Endothelial cell of umbilical vein (primary cell): ENCODE data around the gene GALNT12. TPM values are rescaled to one million over a fixed set of nuclear protein-coding genes. Genes with fewer than 3 reads are reported as not detected.

ENCODE experiments used
- BruUV-seq: library from RNA; stranded (reverse); fragments of 400-500 nt; replicated peaks from 2 replicates; lab custom pipeline; 2021; lab: Mats Ljungman, UMichigan
- CTCF ChIA-PET: fragments of 300-600, 350-600 bp; sonication (Branson Sonifier 250); formaldehyde crosslinking; loops from one replicate; lab custom pipeline; 2021; ENCODE audit warnings: antibody characterized with exemption, inconsistent platforms; lab: Charles Lee
- POLR2A ChIA-PET: fragments of 300-600, 350-600 bp; sonication (Branson Sonifier 250); formaldehyde crosslinking; loops from one replicate; lab custom pipeline; 2021; ENCODE audit warnings: antibody characterized with exemption, inconsistent platforms; lab: Charles Lee
- DNase-seq: peaks from one replicate; pipeline ENCODE4 v3.0.0-alpha.2; 2011; ENCODE audit warnings: low read depth, low spot score
- FAIRE-seq: peaks from 2 replicates; lab custom pipeline; 2011; peaks lifted over from hg19 to GRCh38; lab: Jason Lieb, UNC
- H2AFZ ChIP-seq: 2 replicates; pipeline ENCODE4 v1.6.0; 2012; ENCODE audit warnings: low read depth, low read length, control low read depth, inconsistent platforms
- H3K27ac ChIP-seq: 2 replicates; pipeline ENCODE4 v1.5.1; 2011; ENCODE audit warnings: low read depth, mild to moderate bottlenecking, control low read depth, low read length, moderate library complexity; ENCODE audit not compliant: insufficient read depth
- H3K27me3 ChIP-seq, 2 experiments: 2 replicates each; pipeline versions ENCODE4 v1.6.0 to v1.6.1; 2011; ENCODE audit warnings: low read length in 2 of 2, mixed read lengths in 1 of 2; ENCODE audit not compliant: control insufficient read depth in 2 of 2, insufficient read depth in 2 of 2
- H3K36me3 ChIP-seq, 2 experiments: 2 replicates in 1 of 2; 3 replicates in 1 of 2; pipeline ENCODE4 v1.5.1; 2011; ENCODE audit warnings: low read length in 2 of 2, mild to moderate bottlenecking in 1 of 2, moderate library complexity in 1 of 2; ENCODE audit not compliant: control insufficient read depth in 2 of 2, insufficient read depth in 2 of 2; ENCODE audit errors: extremely low read depth in 1 of 2
- H3K4me1 ChIP-seq: 3 replicates; pipeline ENCODE4 v1.5.1; 2011; ENCODE audit warnings: mild to moderate bottlenecking, low read length; ENCODE audit not compliant: control insufficient read depth, insufficient read depth; ENCODE audit errors: extremely low read depth
- H3K4me2 ChIP-seq: 2 replicates; pipeline ENCODE4 v1.6.1; 2011; ENCODE audit warnings: low read length, control low read depth, mixed read lengths; ENCODE audit not compliant: insufficient read depth
- H3K4me3 ChIP-seq, 3 experiments: fragments of 200-600 bp in 1 of 3; sonication (generic), shearing (Covaris generic) in 1 of 3; replicated peaks in 1 of 3; 2 replicates each; pipeline ENCODE4 v1.5.1; 2011 to 2016; ENCODE audit warnings: control low read depth in 3 of 3, low read length in 3 of 3, mild to moderate bottlenecking in 2 of 3, inconsistent platforms in 1 of 3, low read depth in 1 of 3, moderate library complexity in 1 of 3; ENCODE audit not compliant: insufficient read depth in 1 of 3
- H3K79me2 ChIP-seq: 2 replicates; pipeline ENCODE4 v1.6.0; 2012; ENCODE audit warnings: low read length, inconsistent platforms; ENCODE audit not compliant: control insufficient read depth, insufficient read depth
- H3K9ac ChIP-seq: replicated peaks from 2 replicates; pipeline ENCODE3; 2011; ENCODE audit warnings: low read length, control low read depth; ENCODE audit not compliant: insufficient read depth; ENCODE audit errors: extremely low read depth
- H3K9me1 ChIP-seq: replicated peaks from 3 replicates; pipeline ENCODE4 v1.6.0; 2011; ENCODE audit warnings: mild to moderate bottlenecking, low read length; ENCODE audit not compliant: control insufficient read depth, insufficient read depth; ENCODE audit errors: extremely low read depth
- H3K9me3 ChIP-seq: replicated peaks from 2 replicates; pipeline ENCODE4 v1.5.1; 2012; ENCODE audit warnings: low read length, inconsistent platforms; ENCODE audit not compliant: control insufficient read depth, insufficient read depth
- H4K20me1 ChIP-seq: replicated peaks from 2 replicates; pipeline ENCODE3; 2011; ENCODE audit warnings: mild to moderate bottlenecking, low read length; ENCODE audit not compliant: control insufficient read depth, insufficient read depth; ENCODE audit errors: extremely low read depth
- EZH2 ChIP-seq: IDR thresholded peaks from 2 replicates; pipeline ENCODE4 v1.6.1; 2012; ENCODE audit warnings: borderline replicate concordance, low read depth, mild to moderate bottlenecking, moderate library complexity, low read length, inconsistent platforms; ENCODE audit not compliant: severe bottlenecking
- FOS ChIP-seq: IDR thresholded peaks from 2 replicates; pipeline ENCODE4 v1.6.1; 2011; ENCODE audit warnings: mild to moderate bottlenecking, low read length, moderate library complexity, borderline replicate concordance; ENCODE audit not compliant: insufficient read depth
- GATA2 ChIP-seq: IDR thresholded peaks from 2 replicates; pipeline ENCODE4 v1.7.0; 2011; ENCODE audit warnings: low read depth, mild to moderate bottlenecking, moderate library complexity, mixed read lengths, low read length; ENCODE audit not compliant: insufficient read length, insufficient read depth
- JUN ChIP-seq: IDR thresholded peaks from 2 replicates; pipeline ENCODE4 v1.6.1; 2011; ENCODE audit warnings: borderline replicate concordance, low read depth; ENCODE audit not compliant: insufficient read length, insufficient read depth
- MYC ChIP-seq: IDR thresholded peaks from one replicate; pipeline ENCODE4 v1.6.1; 2011; ENCODE audit warnings: mild to moderate bottlenecking, low read depth, low read length
- POLR2A ChIP-seq: IDR thresholded peaks from 2 replicates; pipeline ENCODE4 v1.6.1; 2012; ENCODE audit warnings: low read depth, mild to moderate bottlenecking, control low read depth, low read length
- POLR2AphosphoS5 ChIP-seq: IDR thresholded peaks from 2 replicates; pipeline ENCODE4 v1.6.1; 2012; ENCODE audit warnings: low read depth, mild to moderate bottlenecking, control low read depth, low read length, moderate library complexity; ENCODE audit not compliant: insufficient read depth
- dilution Hi-C: fragments of 300-500 bp; cut with MboI; formaldehyde crosslinking; loops from one replicate; pipeline ENCODE4 v1.15.0; 2019; ENCODE audit warnings: low sequenced_read_pairs; ENCODE audit not compliant: extremely low pct_ligation_motif_present
- intact Hi-C: fragments of 100-400 bp; cut with micrococcal nuclease; formaldehyde crosslinking; loops from one replicate; pipeline ENCODE4 v1.10.0; 2022
- polyA plus RNA-seq, 4 experiments: library from polyadenylated mRNA; depleted of rRNA in 3 of 4; stranded (reverse) in 3 of 4; unstranded in 1 of 4; fragments of >200 nt; gene quantifications; 2 replicates each; pipeline versions ENCODE4 v1.2.1 to v1.2.3, GENCODE V29; 2011 to 2012; ENCODE audit warnings: missing spikeins in 1 of 4
- total RNA-seq: library from RNA; stranded (reverse); gene quantifications from 2 replicates; pipeline ENCODE4 v1.2.3, GENCODE V29; 2021
- TF ChIP-seq, protein P1 (sequence below), 2 donors: IDR thresholded peaks; 1 replicate in 1 of 2; 2 replicates in 1 of 2; pipeline ENCODE4 v1.5.1; 2011; ENCODE audit warnings: low read length in 2 of 2, mild to moderate bottlenecking in 2 of 2, moderate library complexity in 2 of 2, control low read depth in 1 of 2, inconsistent platforms in 1 of 2, low read depth in 1 of 2; ENCODE audit not compliant: insufficient read depth in 1 of 2; ENCODE audit errors: extremely low read depth in 1 of 2
- TF ChIP-seq, protein P2 (sequence below): IDR thresholded peaks from 2 replicates; pipeline ENCODE4 v1.6.1; 2011; ENCODE audit not compliant: insufficient read depth, insufficient read length

GALNT12 gene
- total and polyA plus RNA-seq, 2 donors (not counting 3 experiments of a cell fraction or from before 2014, with no cell fraction given), result 0.26 to 0.44 TPM

DNA sequence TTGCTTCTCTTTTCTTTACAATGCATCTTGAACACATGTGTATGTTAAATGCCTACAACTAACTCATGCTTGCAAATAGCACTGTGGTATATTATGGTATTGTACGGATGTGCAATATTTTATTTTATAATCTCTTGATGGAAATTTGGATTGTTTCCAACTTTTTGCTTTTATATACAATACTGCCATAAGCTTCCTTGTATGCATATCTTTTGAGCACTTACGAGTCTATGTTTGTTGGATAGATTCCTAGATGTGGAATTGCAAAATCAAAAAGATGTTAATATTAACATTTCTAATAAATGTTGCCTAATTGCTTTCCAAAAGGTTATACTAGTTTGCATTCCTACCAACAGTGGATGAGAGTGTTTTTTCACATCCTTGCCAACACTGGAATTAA, 3.4 kb upstream of the GALNT12 start:
- Histone ChIP-seq H2AFZ (no peak overlapping the region), H3K27me3 (peaks cover 28 to 32% of the 10 kb centered on the region in 2 experiments)
- CTCF ChIA-PET, result interaction anchor here (1.1 kb wide), 1 partner anchor 30 kb away, joined by 3 read pairs; no protein-coding TSS in a partner anchor

More for the DNA sequence above, 3.4 kb upstream of the GALNT12 start:
- Histone ChIP-seq H4K20me1 (no peaks in the 10 kb centered on the region), H3K79me2 (no peaks in the 10 kb centered on the region), H3K27ac (no peak overlapping the region), H3K9me3 (no peaks in the 10 kb centered on the region), H3K4me2 (no peak overlapping the region), H3K9me1 (no peaks in the 10 kb centered on the region), H3K4me3 (no peak overlapping the region), H3K36me3 (no peaks in the 10 kb centered on the region), H3K4me1 (peaks cover 2% of the 10 kb centered on the region), H3K9ac (no peak overlapping the region)
- no peak for FAIRE-seq
- intact Hi-C loops (no loop called here), dilution Hi-C loops (no loop called here)
- BruUV-seq, result no TSS peak
- no peak for TF ChIP-seq GATA2
- no peak for TF ChIP-seq POLR2A
- TF ChIP-seq EZH2, result no peak
- no peak for TF ChIP-seq POLR2AphosphoS5
- TF ChIP-seq, protein P1, sequence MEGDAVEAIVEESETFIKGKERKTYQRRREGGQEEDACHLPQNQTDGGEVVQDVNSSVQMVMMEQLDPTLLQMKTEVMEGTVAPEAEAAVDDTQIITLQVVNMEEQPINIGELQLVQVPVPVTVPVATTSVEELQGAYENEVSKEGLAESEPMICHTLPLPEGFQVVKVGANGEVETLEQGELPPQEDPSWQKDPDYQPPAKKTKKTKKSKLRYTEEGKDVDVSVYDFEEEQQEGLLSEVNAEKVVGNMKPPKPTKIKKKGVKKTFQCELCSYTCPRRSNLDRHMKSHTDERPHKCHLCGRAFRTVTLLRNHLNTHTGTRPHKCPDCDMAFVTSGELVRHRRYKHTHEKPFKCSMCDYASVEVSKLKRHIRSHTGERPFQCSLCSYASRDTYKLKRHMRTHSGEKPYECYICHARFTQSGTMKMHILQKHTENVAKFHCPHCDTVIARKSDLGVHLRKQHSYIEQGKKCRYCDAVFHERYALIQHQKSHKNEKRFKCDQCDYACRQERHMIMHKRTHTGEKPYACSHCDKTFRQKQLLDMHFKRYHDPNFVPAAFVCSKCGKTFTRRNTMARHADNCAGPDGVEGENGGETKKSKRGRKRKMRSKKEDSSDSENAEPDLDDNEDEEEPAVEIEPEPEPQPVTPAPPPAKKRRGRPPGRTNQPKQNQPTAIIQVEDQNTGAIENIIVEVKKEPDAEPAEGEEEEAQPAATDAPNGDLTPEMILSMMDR (IDR thresholded peaks at IDR 0.05; ENCODE audit: extremely low read depth in 1 of 2, insufficient read depth in 1 of 2, low read depth in 1 of 2, low read length in 2 of 2), result no peak
- TF ChIP-seq, protein P2, sequence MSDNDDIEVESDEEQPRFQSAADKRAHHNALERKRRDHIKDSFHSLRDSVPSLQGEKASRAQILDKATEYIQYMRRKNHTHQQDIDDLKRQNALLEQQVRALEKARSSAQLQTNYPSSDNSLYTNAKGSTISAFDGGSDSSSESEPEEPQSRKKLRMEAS, result no peak
- TF ChIP-seq JUN, result no peak
- TF ChIP-seq MYC, result no peak
- TF ChIP-seq FOS, result no peak
- no peak for DNase-seq
- POLR2A ChIA-PET, result interaction anchor here (0.7 kb wide), 1 partner anchor 1398 kb away, joined by 3 read pairs; no protein-coding TSS in a partner anchor
